Measurements from ENCODE around the gene PFKFB4. TPM values are rescaled to one million over a fixed set of nuclear protein-coding genes. Genes with fewer than 3 reads are reported as not detected.

Gene PFKFB4
- total and polyA plus RNA-seq, 9 of the 15 experiments (the other 6 are each of a cell fraction or from before 2014, with no cell fraction given): 0.92 to 56.3 (median 13.5) TPM

- H3K27ac ChIP-seq (ENCODE audit: extremely low read depth, low read depth, low read length): no peak overlapping the region
- no peak overlapping the region for H2AFZ ChIP-seq (ENCODE audit: low read depth, low read length)
- FAIRE-seq (no peak), ATAC-seq (no peak), DNase-seq (ENCODE audit: extremely low read depth in 1 of 4, low spot score in 3 of 4) (no peak)
- CTCF ChIA-PET (ENCODE audit: low intra/inter-chr PET ratio): no interaction called here
- no peaks in the 10 kb centered on the region for H3K79me2 ChIP-seq (ENCODE audit: control insufficient read depth, insufficient read depth, low read length)
- no peaks in the 10 kb centered on the region for H4K20me1 ChIP-seq (replicated peaks; ENCODE audit: control insufficient read depth, insufficient read depth, low read length)
- no peaks in the 10 kb centered on the region for H3K9me1 ChIP-seq (ENCODE audit: control insufficient read depth, insufficient read depth, low read length)
- intact Hi-C loops (cut with micrococcal nuclease): no loop called here
- no peaks in the 10 kb centered on the region for H3K27me3 ChIP-seq (ENCODE audit: control insufficient read depth in 2 of 2, insufficient read depth in 2 of 2, low read length in 2 of 2)
- no peak overlapping the region for H3K9ac ChIP-seq (ENCODE audit: insufficient read depth in 1 of 2, low read depth in 2 of 2, low read length in 2 of 2)
- POLR2A ChIA-PET: interaction anchor here (1.0 kb wide), 1 partner anchor 20 kb away, joined by 5 read pairs; no protein-coding TSS in a partner anchor
- H3K4me3 ChIP-seq: no peak overlapping the region
- 0 out of 5 replicates have a peak, but pooled peaks cover 0 to 3% of the 10 kb centered on the region in 2 experiments for H3K4me1 ChIP-seq (replicated peaks in 1 of 2; ENCODE audit: control insufficient read depth in 2 of 2, insufficient read depth in 2 of 2, low read length in 2 of 2)
- BruUV-seq (replicated peaks): no TSS peak
- H3K4me2 ChIP-seq (ENCODE audit: insufficient read depth, low read length): no peak overlapping the region
- no peaks in the 10 kb centered on the region for H3K36me3 ChIP-seq (ENCODE audit: control insufficient read depth, insufficient read depth, low read length)
- WGBS (ENCODE audit: insufficient coverage, low coverage, missing lambda C conversion rate): 17% methylated on average over 3 of the region's 4 CpGs
- no peaks in the 10 kb centered on the region for H3K9me3 ChIP-seq (replicated peaks; ENCODE audit: control insufficient read depth, insufficient read depth, low read depth, low read length)
- no peak for TF ChIP-seq HMGN3 (IDR thresholded peaks at IDR 0.05; ENCODE audit: borderline replicate concordance, extremely low read depth, insufficient read length, low read depth, low read length)
- TF ChIP-seq TAL1 (IDR thresholded peaks at IDR 0.05): no peak
- peak; percentile 67 for TF ChIP-seq NR2C1 (IDR thresholded peaks at IDR 0.05)
- peak; percentile 67 for TF ChIP-seq NR2C1 (tag; IDR thresholded peaks at IDR 0.05)
- TF ChIP-seq BRCA1 (IDR thresholded peaks at IDR 0.05): no peak
- no peak for TF ChIP-seq BRCA1 (CRISPR knock-in tag; IDR thresholded peaks at IDR 0.05)
- in situ Hi-C loops (cut with MboI): no loop called here
Measured at GRCh38 chr3:48576647-48577046, 20.0 kb upstream of the PFKFB4 start.

GRCh38 chr3:48575366-48575765 is 18.8 kb upstream of the PFKFB4 start:
- WGBS (ENCODE audit: insufficient coverage, low coverage, missing lambda C conversion rate): 34% methylated on average over 4 of the region's 17 CpGs
- in situ Hi-C loops (cut with MboI) (no loop called here), intact Hi-C loops (cut with micrococcal nuclease) (no loop called here)
- DNase-seq (ENCODE audit: extremely low read depth in 1 of 4, low spot score in 3 of 4) (no peak), ATAC-seq (no peak), FAIRE-seq (no peak)
- no peaks in the 10 kb centered on the region for H3K36me3 ChIP-seq (ENCODE audit: control insufficient read depth, insufficient read depth, low read length)
- no peak overlapping the region for H2AFZ ChIP-seq (ENCODE audit: low read depth, low read length)
- H3K9me1 ChIP-seq (ENCODE audit: control insufficient read depth, insufficient read depth, low read length): no peaks in the 10 kb centered on the region
- no peaks in the 10 kb centered on the region for H3K27me3 ChIP-seq (ENCODE audit: control insufficient read depth in 2 of 2, insufficient read depth in 2 of 2, low read length in 2 of 2)
- no peak overlapping the region for H3K4me2 ChIP-seq (ENCODE audit: insufficient read depth, low read length)
- CTCF ChIA-PET (ENCODE audit: low intra/inter-chr PET ratio): no interaction called here
- H3K9ac ChIP-seq (ENCODE audit: insufficient read depth in 1 of 2, low read depth in 2 of 2, low read length in 2 of 2): no peak overlapping the region
- POLR2A ChIA-PET: no interaction called here
- no peaks in the 10 kb centered on the region for H4K20me1 ChIP-seq (replicated peaks; ENCODE audit: control insufficient read depth, insufficient read depth, low read length)
- H3K79me2 ChIP-seq (ENCODE audit: control insufficient read depth, insufficient read depth, low read length): no peaks in the 10 kb centered on the region
- 0 out of 5 replicates have a peak, but pooled peaks cover 0 to 3% of the 10 kb centered on the region in 2 experiments for H3K4me1 ChIP-seq (replicated peaks in 1 of 2; ENCODE audit: control insufficient read depth in 2 of 2, insufficient read depth in 2 of 2, low read length in 2 of 2)
- no peak overlapping the region for H3K27ac ChIP-seq (ENCODE audit: extremely low read depth, low read depth, low read length)
- H3K9me3 ChIP-seq (replicated peaks; ENCODE audit: control insufficient read depth, insufficient read depth, low read depth, low read length): no peaks in the 10 kb centered on the region
- BruUV-seq (replicated peaks): no TSS peak
- no peak overlapping the region for H3K4me3 ChIP-seq
- TF ChIP-seq POLR2G (IDR thresholded peaks at IDR 0.05; ENCODE audit: low read depth, low read length) (no peak), KLF16 (IDR thresholded peaks at IDR 0.05) (no peak), MBD1 (CRISPR knock-in tag; IDR thresholded peaks at IDR 0.05) (no peak), PKNOX1 (IDR thresholded peaks at IDR 0.05) (no peak), ZNF124 (CRISPR knock-in tag; IDR thresholded peaks at IDR 0.05) (no peak), ILK (tag; IDR thresholded peaks at IDR 0.05; ENCODE audit: borderline replicate concordance, low read depth) (no peak), XRCC5 (IDR thresholded peaks at IDR 0.05; ENCODE audit: low read depth, low read length) (no peak)

Measured in K562 (cell line).